Measurements from ENCODE around the gene SGTA. TPM values are rescaled to one million over a fixed set of nuclear protein-coding genes. Genes with fewer than 3 reads are reported as not detected.

SGTA gene
- total RNA-seq, 1 experiment from 2014 or later, result 85.7 TPM

DNA sequence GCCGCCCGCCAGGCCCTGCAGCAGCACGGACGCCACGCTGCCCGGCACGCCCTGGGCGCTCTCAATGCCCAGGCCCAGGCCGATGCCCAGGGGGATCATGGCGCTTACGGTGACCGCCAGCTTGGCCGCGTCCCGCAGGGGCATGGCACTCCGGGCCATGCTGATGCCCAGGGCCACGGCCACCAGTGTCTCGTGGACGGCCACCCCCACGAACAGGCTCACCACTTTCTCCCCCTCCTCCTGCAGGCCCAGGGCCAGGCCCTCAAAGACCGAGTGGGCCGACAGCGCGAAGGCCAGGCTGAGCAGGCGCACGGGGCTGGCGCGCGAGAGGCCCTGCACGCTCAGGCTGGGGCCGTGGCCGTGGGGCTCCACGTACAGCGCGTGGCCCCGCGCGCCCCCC, 50.2 kb downstream of the SGTA start:
- H3K4me3 ChIP-seq (ENCODE audit: low read depth in 2 of 2, low read length in 2 of 2), result no peak overlapping the region
- intact Hi-C loops (cut with micrococcal nuclease; ENCODE audit: unreplicated experiment), result no loop called here
- ChIA-PET CTCF (no interaction called here), POLR2A (no interaction called here)
- no TSS peak for BruUV-seq (replicated peaks)
- in situ Hi-C loops (cut with HindIII; ENCODE audit: low pct_unique_long_range_greater_than_20kb, low sequenced_read_pairs), result no loop called here
- H3K36me3 ChIP-seq (ENCODE audit: control insufficient read depth, insufficient read depth, low read length), result no peaks in the 10 kb centered on the region; the same call in 1 of the 2 replicates
- TF ChIP-seq TCF7L2 (IDR thresholded peaks at IDR 0.05; ENCODE audit: low read depth, low read length) (no peak), REST (IDR thresholded peaks at IDR 0.05; ENCODE audit: insufficient read depth in 1 of 2, low read depth in 2 of 2, low read length in 1 of 2) (no peak), POLR2AphosphoS5 (IDR thresholded peaks at IDR 0.05; ENCODE audit: low read depth, low read length) (no peak), SIN3A (IDR thresholded peaks at IDR 0.05; ENCODE audit: borderline replicate concordance, insufficient read depth, low read depth, low read length) (no peak)
- TF ChIP-seq, protein P1, sequence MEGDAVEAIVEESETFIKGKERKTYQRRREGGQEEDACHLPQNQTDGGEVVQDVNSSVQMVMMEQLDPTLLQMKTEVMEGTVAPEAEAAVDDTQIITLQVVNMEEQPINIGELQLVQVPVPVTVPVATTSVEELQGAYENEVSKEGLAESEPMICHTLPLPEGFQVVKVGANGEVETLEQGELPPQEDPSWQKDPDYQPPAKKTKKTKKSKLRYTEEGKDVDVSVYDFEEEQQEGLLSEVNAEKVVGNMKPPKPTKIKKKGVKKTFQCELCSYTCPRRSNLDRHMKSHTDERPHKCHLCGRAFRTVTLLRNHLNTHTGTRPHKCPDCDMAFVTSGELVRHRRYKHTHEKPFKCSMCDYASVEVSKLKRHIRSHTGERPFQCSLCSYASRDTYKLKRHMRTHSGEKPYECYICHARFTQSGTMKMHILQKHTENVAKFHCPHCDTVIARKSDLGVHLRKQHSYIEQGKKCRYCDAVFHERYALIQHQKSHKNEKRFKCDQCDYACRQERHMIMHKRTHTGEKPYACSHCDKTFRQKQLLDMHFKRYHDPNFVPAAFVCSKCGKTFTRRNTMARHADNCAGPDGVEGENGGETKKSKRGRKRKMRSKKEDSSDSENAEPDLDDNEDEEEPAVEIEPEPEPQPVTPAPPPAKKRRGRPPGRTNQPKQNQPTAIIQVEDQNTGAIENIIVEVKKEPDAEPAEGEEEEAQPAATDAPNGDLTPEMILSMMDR (IDR thresholded peaks at IDR 0.05), result no peak
- no peaks in the 10 kb centered on the region for H3K9me3 ChIP-seq (ENCODE audit: control insufficient read depth, insufficient read depth, low read depth, low read length)
- no peak for ATAC-seq
- DNase-seq (ENCODE audit: low read depth, low spot score), result no peak
- H3K27me3 ChIP-seq (ENCODE audit: control insufficient read depth, insufficient read depth, low read length), result no peaks in the 10 kb centered on the region
- no peaks in the 10 kb centered on the region for H3K4me1 ChIP-seq (ENCODE audit: control insufficient read depth, insufficient read depth, low read length)
- no peak overlapping the region for H3K27ac ChIP-seq (ENCODE audit: low read length)

GRCh38 chr19:2732157-2732725, 50.8 kb downstream of the SGTA start:
- Histone ChIP-seq H3K27ac (ENCODE audit: low read length) (no peak overlapping the region), H3K27me3 (ENCODE audit: control insufficient read depth, insufficient read depth, low read length) (no peaks in the 10 kb centered on the region), H3K36me3 (ENCODE audit: control insufficient read depth, insufficient read depth, low read length) (no peaks in the 10 kb centered on the region; the same call in 1 of the 2 replicates), H3K9me3 (ENCODE audit: control insufficient read depth, insufficient read depth, low read depth, low read length) (no peaks in the 10 kb centered on the region), H3K4me1 (ENCODE audit: control insufficient read depth, insufficient read depth, low read length) (no peaks in the 10 kb centered on the region), H3K4me3 (ENCODE audit: low read depth in 2 of 2, low read length in 2 of 2) (no peak overlapping the region)
- ChIA-PET CTCF (no interaction called here), POLR2A (no interaction called here)
- in situ Hi-C loops (cut with HindIII; ENCODE audit: low pct_unique_long_range_greater_than_20kb, low sequenced_read_pairs), result no loop called here
- intact Hi-C loops (cut with micrococcal nuclease; ENCODE audit: unreplicated experiment), result no loop called here
- no TSS peak for BruUV-seq (replicated peaks)
- DNase-seq (ENCODE audit: low read depth, low spot score) (no peak), ATAC-seq (no peak)
- TF ChIP-seq TCF7L2 (IDR thresholded peaks at IDR 0.05; ENCODE audit: low read depth, low read length) (no peak), REST (IDR thresholded peaks at IDR 0.05; ENCODE audit: insufficient read depth in 1 of 2, low read depth in 2 of 2, low read length in 1 of 2) (no peak), SIN3A (IDR thresholded peaks at IDR 0.05; ENCODE audit: borderline replicate concordance, insufficient read depth, low read depth, low read length) (no peak), POLR2AphosphoS5 (IDR thresholded peaks at IDR 0.05; ENCODE audit: low read depth, low read length) (no peak)
- TF ChIP-seq, protein P1 (IDR thresholded peaks at IDR 0.05), result no peak
